Measurements from ENCODE around the gene DUX4.
"Not testable (repeated sequence)": the region's sequence is repeated elsewhere in the genome, so short reads cannot be mapped to it uniquely, and the experiment has no call there.

The DUX4 gene

GRCh38 chr4:190173428-190173827 is at the start of gene DUX4:
DUX4 (plus strand) TSS chr4:190173774; CDS start chr4:190173774, 0 bp downstream.
- DNase-seq = not testable (repeated sequence)

DNA sequence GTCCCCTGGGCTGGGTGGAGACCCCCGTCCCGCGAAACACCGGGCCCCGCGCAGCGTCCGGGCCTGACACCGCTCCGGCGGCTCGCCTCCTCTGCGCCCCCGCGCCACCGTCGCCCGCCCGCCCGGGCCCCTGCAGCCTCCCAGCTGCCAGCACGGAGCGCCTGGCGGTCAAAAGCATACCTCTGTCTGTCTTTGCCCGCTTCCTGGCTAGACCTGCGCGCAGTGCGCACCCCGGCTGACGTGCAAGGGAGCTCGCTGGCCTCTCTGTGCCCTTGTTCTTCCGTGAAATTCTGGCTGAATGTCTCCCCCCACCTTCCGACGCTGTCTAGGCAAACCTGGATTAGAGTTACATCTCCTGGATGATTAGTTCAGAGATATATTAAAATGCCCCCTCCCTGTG is 1.9 kb downstream of the DUX4 start:
- not testable (repeated sequence) for DNase-seq

- not testable (repeated sequence) for DNase-seq
Observed at GRCh38 chr4:190177727-190178605, 4.4 kb downstream of the DUX4 start.

- not testable (repeated sequence) for DNase-seq
Observed at GRCh38 chr4:190178606-190178990, 5.0 kb downstream of the DUX4 start.

GRCh38 chr4:190179030-190179739 is 5.6 kb downstream of the DUX4 start:
- not testable (repeated sequence) for DNase-seq

- not testable (repeated sequence) for DNase-seq
Observed at GRCh38 chr4:190179740-190180094, 6.1 kb downstream of the DUX4 start.

DNA sequence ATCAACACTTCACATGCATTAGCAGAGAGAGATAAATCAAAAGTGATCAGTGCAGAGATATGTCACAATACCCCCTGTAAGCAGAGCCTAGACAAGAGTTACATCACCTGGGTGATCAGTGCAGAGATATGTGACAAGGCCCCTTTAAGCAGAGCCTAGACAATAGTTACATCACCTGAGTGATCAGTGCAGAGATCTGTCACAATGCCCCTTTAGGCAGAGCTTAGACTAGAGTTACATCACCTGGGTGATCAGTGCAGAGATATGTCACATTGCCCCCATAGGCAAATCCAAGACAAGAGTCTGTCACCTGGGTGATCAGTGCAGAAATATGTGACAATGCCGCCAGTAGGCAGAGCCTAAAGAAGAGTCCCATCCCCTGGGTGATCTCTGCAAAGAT is 7.4 kb downstream of the DUX4 start:
- not testable (repeated sequence) for DNase-seq

DNA sequence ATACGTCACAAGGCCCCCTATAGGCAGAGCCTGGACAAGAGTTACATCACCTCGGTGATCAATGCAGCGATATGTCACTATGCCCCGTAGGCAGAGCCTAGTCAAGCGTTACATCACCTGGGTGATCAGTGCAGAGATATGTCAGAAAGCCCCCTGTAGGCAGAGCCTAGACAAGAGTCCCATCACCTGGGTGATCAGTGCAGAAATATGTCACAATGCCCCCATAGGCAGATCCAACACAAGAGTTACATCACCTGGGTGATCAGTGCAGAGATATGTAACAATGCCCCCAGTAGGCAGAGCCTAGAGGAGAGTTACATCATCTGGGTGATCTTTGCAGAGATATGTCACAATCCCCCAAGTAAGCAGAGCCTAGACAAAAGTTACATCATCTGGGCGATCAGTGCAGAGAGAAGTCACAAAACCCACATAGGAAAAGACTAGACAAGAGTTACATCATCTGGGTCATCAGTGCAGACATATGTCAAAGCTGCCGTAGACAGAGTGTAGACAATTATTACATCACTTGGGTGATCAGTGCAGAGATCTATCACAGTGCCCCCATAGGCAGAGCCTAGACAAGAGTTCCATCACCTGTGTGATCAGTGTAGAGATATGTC is 8.0 kb downstream of the DUX4 start:
- not testable (repeated sequence) for DNase-seq

GRCh38 chr4:190203510-190203909 is 29.9 kb downstream of the DUX4 start:
- DNase-seq = not testable (repeated sequence)

Measured in SW 1271 (cell line).